NCI-H187 (cell line): Measurements from ENCODE around the gene PALLD.
"Not testable (repeated sequence)": the region's sequence is repeated elsewhere in the genome, so short reads cannot be mapped to it uniquely, and the experiment has no call there.

ENCODE experiments used
- DNase-seq, 2 experiments: peaks; one replicate each; lab custom pipeline; 2025; lab: John Stamatoyannopoulos, UW

The PALLD gene

GRCh38 chr4:168710353-168710946 is 213.6 kb downstream of the PALLD start:
- no peak for DNase-seq

- no peak for DNase-seq
These were observed 214.6 kb downstream of the PALLD start for GRCh38 chr4:168711197-168712140.

GRCh38 chr4:168712316-168712890 is 215.6 kb downstream of the PALLD start:
- DNase-seq = no peak

GRCh38 chr4:168713253-168713652 is 216.4 kb downstream of the PALLD start:
- DNase-seq = peak; percentile 21 to 40

- DNase-seq = no peak
These were observed 219.0 kb downstream of the PALLD start for GRCh38 chr4:168715896-168716295.

- no peak for DNase-seq
These were observed 219.7 kb downstream of the PALLD start for GRCh38 chr4:168716406-168717129.

GRCh38 chr4:168717847-168718246 is 221.0 kb downstream of the PALLD start:
- no peak for DNase-seq

GRCh38 chr4:168719725-168720124 is 222.9 kb downstream of the PALLD start:
- DNase-seq = no peak

- DNase-seq = no peak
These were observed 223.6 kb downstream of the PALLD start for GRCh38 chr4:168720396-168720900.

- DNase-seq = no peak
These were observed 225.5 kb downstream of the PALLD start for GRCh38 chr4:168722391-168722790.

GRCh38 chr4:168723020-168723419 is 226.2 kb downstream of the PALLD start:
- no peak for DNase-seq

GRCh38 chr4:168723569-168723968 is 226.7 kb downstream of the PALLD start:
- no peak for DNase-seq

GRCh38 chr4:168724243-168724642 is 227.4 kb downstream of the PALLD start:
- DNase-seq = no peak

GRCh38 chr4:168724686-168725411 is 228.0 kb downstream of the PALLD start:
- DNase-seq = no peak

GRCh38 chr4:168725930-168726329 is 229.1 kb downstream of the PALLD start:
- no peak for DNase-seq

- DNase-seq = not testable (repeated sequence)
These were observed 230.3 kb downstream of the PALLD start for GRCh38 chr4:168727181-168727580.

GRCh38 chr4:168731006-168731636 is 234.3 kb downstream of the PALLD start:
- no peak for DNase-seq

GRCh38 chr4:168731706-168732414 is 235.0 kb downstream of the PALLD start:
- peak in 1 of 2 experiments; percentile 2 for DNase-seq

GRCh38 chr4:168732714-168733113 is 235.9 kb downstream of the PALLD start:
- DNase-seq = no peak
